ENCODE measurements around the gene GMDS. TPM values are rescaled to one million over a fixed set of nuclear protein-coding genes. Genes with fewer than 3 reads are reported as not detected.

GMDS gene
- total RNA-seq, 1 experiment from 2014 or later = 35.0 TPM

- peaks cover 36% of the 10 kb centered on the region for H3K4me1 Mint-ChIP-seq
- no peak overlapping the region for H3K4me3 Mint-ChIP-seq
- H3K36me3 Mint-ChIP-seq = no peaks in the 10 kb centered on the region
- POLR2A ChIA-PET = no interaction called here
- H3K9me3 Mint-ChIP-seq = no peaks in the 10 kb centered on the region
- peak; percentile 86 for ATAC-seq
- no peak for DNase-seq (ENCODE audit: low spot score)
- H3K27me3 Mint-ChIP-seq (ENCODE audit: low read depth) = no peaks in the 10 kb centered on the region
- H3K27ac Mint-ChIP-seq = peak overlapping the region; percentile 30; the same call in 1 of the 2 replicates
- peak; percentile 63; the same call in 1 of the 2 replicates for TF ChIP-seq ZNF121 (CRISPR knock-in tag; IDR thresholded peaks at IDR 0.05)
- TF ChIP-seq, protein P1, sequence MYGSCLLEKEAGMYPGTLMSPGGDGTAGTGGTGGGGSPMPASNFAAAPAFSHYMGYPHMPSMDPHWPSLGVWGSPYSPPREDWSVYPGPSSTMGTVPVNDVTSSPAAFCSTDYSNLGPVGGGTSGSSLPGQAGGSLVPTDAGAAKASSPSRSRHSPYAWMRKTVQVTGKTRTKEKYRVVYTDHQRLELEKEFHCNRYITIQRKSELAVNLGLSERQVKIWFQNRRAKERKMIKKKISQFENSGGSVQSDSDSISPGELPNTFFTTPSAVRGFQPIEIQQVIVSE (CRISPR knock-in tag; IDR thresholded peaks at IDR 0.05; ENCODE audit: borderline replicate concordance) = no peak
- TF ChIP-seq, protein P2, sequence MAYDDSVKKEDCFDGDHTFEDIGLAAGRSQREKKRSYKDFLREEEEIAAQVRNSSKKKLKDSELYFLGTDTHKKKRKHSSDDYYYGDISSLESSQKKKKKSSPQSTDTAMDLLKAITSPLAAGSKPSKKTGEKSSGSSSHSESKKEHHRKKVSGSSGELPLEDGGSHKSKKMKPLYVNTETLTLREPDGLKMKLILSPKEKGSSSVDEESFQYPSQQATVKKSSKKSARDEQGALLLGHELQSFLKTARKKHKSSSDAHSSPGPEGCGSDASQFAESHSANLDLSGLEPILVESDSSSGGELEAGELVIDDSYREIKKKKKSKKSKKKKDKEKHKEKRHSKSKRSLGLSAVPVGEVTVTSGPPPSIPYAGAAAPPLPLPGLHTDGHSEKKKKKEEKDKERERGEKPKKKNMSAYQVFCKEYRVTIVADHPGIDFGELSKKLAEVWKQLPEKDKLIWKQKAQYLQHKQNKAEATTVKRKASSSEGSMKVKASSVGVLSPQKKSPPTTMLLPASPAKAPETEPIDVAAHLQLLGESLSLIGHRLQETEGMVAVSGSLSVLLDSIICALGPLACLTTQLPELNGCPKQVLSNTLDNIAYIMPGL (CRISPR knock-in tag; IDR thresholded peaks at IDR 0.05) = no peak
- CTCF ChIA-PET = interaction anchor here (1.4 kb wide), 1 partner anchor 551 kb away, joined by 3 read pairs; no protein-coding TSS in a partner anchor
Observed at GRCh38 chr6:1802491-1803395, 442.7 kb downstream of the GMDS start.

GRCh38 chr6:1801401-1801800, 444.0 kb downstream of the GMDS start:
- no peak for TF ChIP-seq NFE2L1 (CRISPR knock-in tag; IDR thresholded peaks at IDR 0.05)
- no peak for TF ChIP-seq JUN (CRISPR knock-in tag; IDR thresholded peaks at IDR 0.05)
- TF ChIP-seq, protein P3, sequence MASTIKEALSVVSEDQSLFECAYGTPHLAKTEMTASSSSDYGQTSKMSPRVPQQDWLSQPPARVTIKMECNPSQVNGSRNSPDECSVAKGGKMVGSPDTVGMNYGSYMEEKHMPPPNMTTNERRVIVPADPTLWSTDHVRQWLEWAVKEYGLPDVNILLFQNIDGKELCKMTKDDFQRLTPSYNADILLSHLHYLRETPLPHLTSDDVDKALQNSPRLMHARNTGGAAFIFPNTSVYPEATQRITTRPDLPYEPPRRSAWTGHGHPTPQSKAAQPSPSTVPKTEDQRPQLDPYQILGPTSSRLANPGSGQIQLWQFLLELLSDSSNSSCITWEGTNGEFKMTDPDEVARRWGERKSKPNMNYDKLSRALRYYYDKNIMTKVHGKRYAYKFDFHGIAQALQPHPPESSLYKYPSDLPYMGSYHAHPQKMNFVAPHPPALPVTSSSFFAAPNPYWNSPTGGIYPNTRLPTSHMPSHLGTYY (CRISPR knock-in tag; IDR thresholded peaks at IDR 0.05) = no peak
- TF ChIP-seq, protein P4, sequence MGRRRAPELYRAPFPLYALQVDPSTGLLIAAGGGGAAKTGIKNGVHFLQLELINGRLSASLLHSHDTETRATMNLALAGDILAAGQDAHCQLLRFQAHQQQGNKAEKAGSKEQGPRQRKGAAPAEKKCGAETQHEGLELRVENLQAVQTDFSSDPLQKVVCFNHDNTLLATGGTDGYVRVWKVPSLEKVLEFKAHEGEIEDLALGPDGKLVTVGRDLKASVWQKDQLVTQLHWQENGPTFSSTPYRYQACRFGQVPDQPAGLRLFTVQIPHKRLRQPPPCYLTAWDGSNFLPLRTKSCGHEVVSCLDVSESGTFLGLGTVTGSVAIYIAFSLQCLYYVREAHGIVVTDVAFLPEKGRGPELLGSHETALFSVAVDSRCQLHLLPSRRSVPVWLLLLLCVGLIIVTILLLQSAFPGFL (CRISPR knock-in tag; IDR thresholded peaks at IDR 0.05; ENCODE audit: borderline replicate concordance) = no peak
- TF ChIP-seq, protein P5, sequence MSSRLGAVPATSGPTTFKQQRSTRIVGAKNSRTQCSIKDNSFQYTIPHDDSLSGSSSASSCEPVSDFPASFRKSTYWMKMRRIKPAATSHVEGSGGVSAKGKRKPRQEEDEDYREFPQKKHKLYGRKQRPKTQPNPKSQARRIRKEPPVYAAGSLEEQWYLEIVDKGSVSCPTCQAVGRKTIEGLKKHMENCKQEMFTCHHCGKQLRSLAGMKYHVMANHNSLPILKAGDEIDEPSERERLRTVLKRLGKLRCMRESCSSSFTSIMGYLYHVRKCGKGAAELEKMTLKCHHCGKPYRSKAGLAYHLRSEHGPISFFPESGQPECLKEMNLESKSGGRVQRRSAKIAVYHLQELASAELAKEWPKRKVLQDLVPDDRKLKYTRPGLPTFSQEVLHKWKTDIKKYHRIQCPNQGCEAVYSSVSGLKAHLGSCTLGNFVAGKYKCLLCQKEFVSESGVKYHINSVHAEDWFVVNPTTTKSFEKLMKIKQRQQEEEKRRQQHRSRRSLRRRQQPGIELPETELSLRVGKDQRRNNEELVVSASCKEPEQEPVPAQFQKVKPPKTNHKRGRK (CRISPR knock-in tag; IDR thresholded peaks at IDR 0.05; ENCODE audit: borderline replicate concordance) = no peak
- TF ChIP-seq ZMAT4 (CRISPR knock-in tag; IDR thresholded peaks at IDR 0.05) = no peak
- TF ChIP-seq KAT7 (CRISPR knock-in tag; IDR thresholded peaks at IDR 0.05; ENCODE audit: borderline replicate concordance) = no peak
- no peak for TF ChIP-seq NFATC4 (CRISPR knock-in tag; IDR thresholded peaks at IDR 0.05)
- TF ChIP-seq JAZF1 (CRISPR knock-in tag; IDR thresholded peaks at IDR 0.05) = no peak
- no peak for TF ChIP-seq NR2C2 (CRISPR knock-in tag; IDR thresholded peaks at IDR 0.05)
- H3K4me1 Mint-ChIP-seq = peaks cover 36% of the 10 kb centered on the region
- DNase-seq (ENCODE audit: low spot score) (no peak), ATAC-seq (no peak)
- ChIA-PET CTCF (interaction anchor here (1.4 to 1.5 kb wide), 2 partner anchors 10 to 552 kb away, joined by 3 read pairs; no protein-coding TSS in a partner anchor), POLR2A (no interaction called here)
- no peaks in the 10 kb centered on the region for H3K27me3 Mint-ChIP-seq (ENCODE audit: low read depth)
- no peak overlapping the region for H3K4me3 Mint-ChIP-seq
- H3K9me3 Mint-ChIP-seq = no peaks in the 10 kb centered on the region
- H3K36me3 Mint-ChIP-seq = no peaks in the 10 kb centered on the region
- H3K27ac Mint-ChIP-seq = no peak overlapping the region

DNA sequence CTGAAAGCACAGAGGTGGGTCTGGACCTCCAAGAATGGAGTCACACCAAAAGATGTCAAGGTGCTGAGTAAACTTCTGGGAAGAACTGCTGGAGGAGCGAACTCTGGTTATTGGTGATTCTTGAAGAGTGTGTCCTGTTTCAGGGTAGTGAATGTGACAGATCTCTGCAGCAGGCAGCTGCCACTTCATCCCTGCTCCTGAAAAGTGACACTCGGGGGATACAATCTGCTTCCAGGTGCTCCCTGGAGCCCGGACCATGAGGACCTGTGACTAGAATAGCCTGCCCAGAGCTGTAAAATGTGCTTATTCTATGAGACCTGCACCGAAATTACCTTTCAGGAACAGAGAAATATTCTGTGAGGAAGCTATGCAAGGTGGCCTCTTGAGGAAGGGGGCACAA, 444.6 kb downstream of the GMDS start:
- ChIA-PET POLR2A (no interaction called here), CTCF (interaction anchor here (1.4 to 1.5 kb wide), 2 partner anchors 11 to 553 kb away, joined by 3 read pairs; no protein-coding TSS in a partner anchor)
- Mint-ChIP-seq H3K36me3 (no peaks in the 10 kb centered on the region), H3K9me3 (no peaks in the 10 kb centered on the region), H3K27ac (peak overlapping the region; percentile 33; the same call in 1 of the 2 replicates), H3K4me3 (no peak overlapping the region), H3K4me1 (peaks cover 39% of the 10 kb centered on the region), H3K27me3 (ENCODE audit: low read depth) (no peaks in the 10 kb centered on the region)
- TF ChIP-seq TCF7 (CRISPR knock-in tag; IDR thresholded peaks at IDR 0.05; ENCODE audit: low read depth) (no peak), EMX1 (CRISPR knock-in tag; IDR thresholded peaks at IDR 0.05) (no peak), FOXJ3 (CRISPR knock-in tag; IDR thresholded peaks at IDR 0.05; ENCODE audit: borderline replicate concordance) (no peak)
- DNase-seq (ENCODE audit: low spot score) (no peak), ATAC-seq (no peak)

All from WTC11 (cell line).